ENCODE results near the gene SDHAF2.
A peak's percentile ranks its signal among the peaks of the same experiment; 100 is the strongest.
"Not testable (repeated sequence)": the region's sequence is repeated elsewhere in the genome, so short reads cannot be mapped to it uniquely, and the experiment has no call there.

The SDHAF2 gene

DNA sequence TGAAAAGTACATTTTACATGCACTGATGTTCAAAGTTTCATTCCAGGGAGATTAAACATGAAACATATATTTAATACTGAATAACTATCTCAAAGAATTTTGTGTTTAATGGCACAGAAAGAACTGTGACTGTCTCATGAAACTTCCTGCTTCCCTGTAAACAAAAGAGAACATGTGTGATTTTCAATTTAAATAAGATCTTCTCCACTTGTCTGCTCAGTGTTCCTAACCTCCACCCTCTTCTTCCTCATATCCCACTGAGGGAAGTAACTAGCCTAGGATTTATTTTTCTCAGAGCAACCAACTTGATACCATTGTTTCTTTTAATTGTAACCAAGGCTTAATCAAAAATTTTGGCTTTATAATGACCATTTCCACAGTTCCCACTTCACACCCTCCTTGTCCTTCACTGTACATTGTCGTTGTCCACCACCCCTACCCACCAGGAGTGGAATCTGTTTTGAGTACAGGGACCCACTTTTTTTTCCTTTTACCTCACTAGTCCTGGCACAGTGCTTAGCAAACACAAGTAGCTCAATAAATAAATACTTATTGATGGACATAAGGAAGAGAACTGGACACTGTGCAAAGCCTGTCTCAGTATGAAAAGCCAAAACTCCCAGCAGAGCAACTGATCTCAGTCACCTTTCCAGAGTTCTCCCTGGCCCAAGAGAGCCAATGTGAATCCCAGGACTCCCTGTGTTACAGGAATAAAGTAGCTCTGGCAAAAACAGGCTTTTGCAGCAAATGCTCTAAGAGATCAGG is 4.4 kb upstream of the SDHAF2 start:
- TF ChIP-seq, protein P1, sequence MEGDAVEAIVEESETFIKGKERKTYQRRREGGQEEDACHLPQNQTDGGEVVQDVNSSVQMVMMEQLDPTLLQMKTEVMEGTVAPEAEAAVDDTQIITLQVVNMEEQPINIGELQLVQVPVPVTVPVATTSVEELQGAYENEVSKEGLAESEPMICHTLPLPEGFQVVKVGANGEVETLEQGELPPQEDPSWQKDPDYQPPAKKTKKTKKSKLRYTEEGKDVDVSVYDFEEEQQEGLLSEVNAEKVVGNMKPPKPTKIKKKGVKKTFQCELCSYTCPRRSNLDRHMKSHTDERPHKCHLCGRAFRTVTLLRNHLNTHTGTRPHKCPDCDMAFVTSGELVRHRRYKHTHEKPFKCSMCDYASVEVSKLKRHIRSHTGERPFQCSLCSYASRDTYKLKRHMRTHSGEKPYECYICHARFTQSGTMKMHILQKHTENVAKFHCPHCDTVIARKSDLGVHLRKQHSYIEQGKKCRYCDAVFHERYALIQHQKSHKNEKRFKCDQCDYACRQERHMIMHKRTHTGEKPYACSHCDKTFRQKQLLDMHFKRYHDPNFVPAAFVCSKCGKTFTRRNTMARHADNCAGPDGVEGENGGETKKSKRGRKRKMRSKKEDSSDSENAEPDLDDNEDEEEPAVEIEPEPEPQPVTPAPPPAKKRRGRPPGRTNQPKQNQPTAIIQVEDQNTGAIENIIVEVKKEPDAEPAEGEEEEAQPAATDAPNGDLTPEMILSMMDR (IDR thresholded peaks at IDR 0.05; ENCODE audit: extremely low read depth, missing control alignments), result no peak
- DNase-seq (ENCODE audit: low spot score), result no peak

DNA sequence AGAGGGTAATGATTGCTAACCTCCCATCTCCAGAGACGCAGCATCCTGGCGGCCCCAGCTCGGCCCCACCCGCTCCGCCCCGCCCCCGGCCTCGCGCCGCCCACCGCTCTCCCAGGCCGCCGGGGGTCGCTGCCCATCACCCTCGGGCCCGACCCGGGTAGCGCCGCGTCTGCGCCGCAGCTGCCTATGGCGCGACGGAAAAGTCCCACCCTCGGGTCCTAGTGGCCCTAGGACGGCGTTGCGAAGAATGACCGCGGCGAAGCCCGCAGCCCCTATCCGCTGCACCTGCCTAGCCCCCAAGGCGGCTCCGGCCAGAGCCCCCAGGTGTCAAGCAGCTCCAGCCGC is 606 bp upstream of the SDHAF2 start:
- TF ChIP-seq, protein P1 (IDR thresholded peaks at IDR 0.05; ENCODE audit: extremely low read depth, missing control alignments), result peak; percentile 9
- DNase-seq (ENCODE audit: low spot score), result peak; percentile 86

DNA sequence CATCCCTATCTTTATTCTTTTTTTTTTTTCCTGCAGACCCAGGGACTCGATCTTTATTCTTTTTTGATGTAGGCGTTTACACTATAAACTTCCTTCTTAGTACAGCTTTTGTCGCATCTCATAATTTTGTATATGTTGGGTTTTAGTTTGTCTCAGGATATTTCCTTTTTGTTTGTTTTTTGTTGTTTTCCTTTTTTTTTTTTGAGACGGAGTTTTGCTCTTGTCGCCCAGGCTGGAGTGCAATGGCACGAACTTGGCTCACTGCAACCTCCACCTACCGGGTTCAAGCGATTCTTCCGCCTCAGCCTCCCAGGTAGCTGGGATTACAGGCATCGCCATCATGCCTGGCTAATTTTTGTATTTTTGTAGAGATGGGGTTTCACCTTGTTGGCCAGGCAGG is 915 bp downstream of the SDHAF2 start:
- DNase-seq (ENCODE audit: low spot score), result not testable (repeated sequence)

DNA sequence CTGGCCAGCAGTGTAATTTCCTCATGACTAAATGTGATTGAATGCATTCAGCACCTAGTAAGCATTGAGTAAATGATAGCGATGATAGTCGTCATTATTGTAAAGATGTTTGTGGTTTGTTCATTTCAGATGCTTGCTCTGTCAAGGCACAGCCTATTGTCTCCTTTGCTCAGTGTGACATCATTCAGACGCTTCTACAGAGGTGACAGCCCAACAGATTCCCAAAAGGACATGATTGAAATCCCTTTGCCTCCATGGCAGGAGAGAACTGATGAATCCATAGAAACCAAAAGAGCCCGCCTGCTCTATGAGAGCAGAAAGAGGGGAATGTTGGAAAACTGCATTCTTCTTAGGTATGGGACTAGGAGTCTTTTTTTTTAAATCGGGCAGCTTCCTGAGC is 7.6 kb downstream of the SDHAF2 start:
- DNase-seq (ENCODE audit: low spot score), result no peak
- TF ChIP-seq, protein P1 (IDR thresholded peaks at IDR 0.05; ENCODE audit: extremely low read depth, missing control alignments), result no peak

DNA sequence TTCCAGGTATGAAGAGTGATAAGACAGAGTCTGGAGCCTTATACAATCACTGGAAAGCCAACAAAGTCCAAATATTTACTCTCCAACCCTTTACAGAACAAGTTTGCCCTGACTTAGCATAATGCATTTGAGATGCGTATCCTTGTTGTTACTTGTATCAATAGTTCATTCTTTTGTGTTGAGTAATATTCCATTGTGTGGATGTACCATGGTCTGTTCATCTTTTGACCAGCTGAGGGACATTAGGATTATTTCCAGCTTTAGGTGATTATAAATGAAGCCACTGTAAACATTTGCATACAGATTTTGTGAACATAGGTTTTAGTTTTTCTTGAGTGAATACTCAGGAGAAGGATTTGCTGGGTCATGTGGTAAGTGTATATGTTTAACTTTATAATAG is 9.7 kb downstream of the SDHAF2 start:
- DNase-seq (ENCODE audit: low spot score), result no peak
- TF ChIP-seq, protein P1 (IDR thresholded peaks at IDR 0.05; ENCODE audit: extremely low read depth, missing control alignments), result no peak

DNA sequence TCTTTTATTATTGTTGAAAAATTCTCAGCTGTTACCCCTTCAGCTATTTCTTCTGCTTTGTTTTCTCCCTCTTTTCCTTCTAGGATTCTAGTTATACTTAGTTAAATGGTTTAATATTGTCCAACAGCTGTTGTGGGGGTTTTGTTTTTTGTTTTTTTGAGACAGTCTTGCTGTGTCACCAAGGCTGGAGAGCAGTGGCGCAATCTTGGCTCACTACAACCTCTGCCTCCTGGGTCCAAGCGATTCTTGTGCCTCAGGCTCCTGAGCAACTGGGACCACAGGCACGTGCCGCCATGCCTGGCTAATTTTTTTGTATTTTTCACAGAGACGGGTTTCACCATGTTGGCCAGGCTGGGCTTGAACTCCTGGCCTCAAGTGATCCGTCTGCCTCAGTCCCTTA is 12.7 kb downstream of the SDHAF2 start:
- TF ChIP-seq, protein P1 (IDR thresholded peaks at IDR 0.05; ENCODE audit: extremely low read depth, missing control alignments), result no peak
- DNase-seq (ENCODE audit: low spot score), result no peak

DNA sequence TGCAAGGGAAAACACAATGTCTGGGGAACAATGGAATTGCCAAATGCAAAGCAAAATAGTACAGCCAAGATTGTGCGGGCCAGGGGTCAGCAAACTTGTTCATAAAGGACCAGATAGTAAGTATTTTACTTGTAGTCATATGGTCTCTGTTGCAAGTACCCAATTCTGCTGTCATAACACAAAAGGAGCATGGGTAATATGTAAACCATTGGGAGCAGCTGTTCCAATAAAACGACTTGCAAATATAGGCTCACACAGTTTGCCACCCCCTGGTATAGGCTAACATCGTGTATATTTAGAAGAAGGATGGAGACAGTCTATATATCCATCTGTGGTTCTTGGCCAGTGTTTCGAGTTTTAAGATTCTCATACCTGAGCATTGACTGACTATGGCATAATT is 15.6 kb downstream of the SDHAF2 start:
- no peak for DNase-seq (ENCODE audit: low spot score)
- TF ChIP-seq, protein P1 (IDR thresholded peaks at IDR 0.05; ENCODE audit: extremely low read depth, missing control alignments), result no peak

DNA sequence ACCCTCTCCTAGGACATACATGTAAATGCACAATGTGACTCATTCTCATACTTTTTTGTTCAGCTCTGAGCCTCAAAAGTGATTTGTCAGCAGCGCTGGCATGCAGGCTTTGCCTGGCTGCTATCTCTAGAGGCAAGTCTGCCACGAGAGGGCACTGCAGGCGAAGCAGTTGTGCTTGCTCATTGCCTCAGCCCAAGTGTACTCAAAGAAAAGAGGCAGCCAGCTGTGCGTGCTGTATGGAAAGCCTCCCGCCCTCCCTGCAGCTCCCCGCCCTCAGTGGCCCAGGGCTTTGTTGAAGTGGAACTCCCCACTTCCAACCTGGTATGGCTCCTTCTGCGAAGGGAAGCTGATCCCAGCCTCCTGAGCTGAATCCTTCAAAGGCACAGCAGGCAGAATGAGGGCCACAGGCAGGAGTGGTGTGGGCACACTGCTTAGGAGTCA is 16.3 kb downstream of the SDHAF2 start:
- peak; percentile 77 for DNase-seq (ENCODE audit: low spot score)

More for the DNA sequence above, 16.3 kb downstream of the SDHAF2 start:
- TF ChIP-seq, protein P1 (IDR thresholded peaks at IDR 0.05; ENCODE audit: extremely low read depth, missing control alignments), result peak; percentile 86

Data from GM20000 (cell line).